Neuronal stem cell (in vitro differentiated cells): Measurements from ENCODE around the gene PLA2G4E.
A peak's percentile ranks its signal among the peaks of the same experiment; 100 is the strongest.

Experiments used
- DNase-seq: peaks from one replicate; pipeline ENCODE4 v3.0.0-alpha.2; 2013; ENCODE audit warnings: low spot score
- H2AFZ ChIP-seq: one replicate; pipeline ENCODE4 v1.6.1; 2013; ENCODE audit warnings: mild to moderate bottlenecking, low read length, inconsistent platforms
- H2AK5ac ChIP-seq: 2 replicates; pipeline ENCODE4 v1.6.1; 2013; ENCODE audit warnings: low read depth, mild to moderate bottlenecking, inconsistent platforms, low read length, moderate library complexity, mixed read lengths
- H2BK120ac ChIP-seq: 2 replicates; pipeline ENCODE4 v1.6.1; 2013; ENCODE audit warnings: low read depth, mild to moderate bottlenecking, inconsistent platforms, low read length, moderate library complexity, mixed read lengths
- H2BK12ac ChIP-seq: one replicate; pipeline ENCODE4 v1.6.1; 2013; ENCODE audit warnings: low read length, inconsistent platforms
- H2BK15ac ChIP-seq: 2 replicates; pipeline ENCODE4 v1.6.1; 2013; ENCODE audit warnings: mild to moderate bottlenecking, low read length, inconsistent platforms, mixed read lengths
- H2BK5ac ChIP-seq: one replicate; pipeline ENCODE4 v1.6.1; 2013; ENCODE audit warnings: inconsistent platforms, mild to moderate bottlenecking, low read length, moderate library complexity
- H3K14ac ChIP-seq: one replicate; pipeline ENCODE4 v1.6.1; 2013; ENCODE audit warnings: low read length, inconsistent platforms
- H3K18ac ChIP-seq: 2 replicates; pipeline ENCODE4 v1.6.1; 2013; ENCODE audit warnings: low read length, inconsistent platforms
- H3K23ac ChIP-seq: 2 replicates; pipeline ENCODE4 v1.6.1; 2013; ENCODE audit warnings: low read depth, mild to moderate bottlenecking, mixed read lengths, low read length, inconsistent platforms; ENCODE audit not compliant: poor library complexity
- H3K27ac ChIP-seq: replicated peaks from 3 replicates; pipeline ENCODE4 v1.5.1; 2013; ENCODE audit warnings: low read length, inconsistent platforms
- H3K27me3 ChIP-seq, 3 experiments: 2 replicates each; pipeline ENCODE4 v1.6.1; 2013; ENCODE audit warnings: low read length in 3 of 3, mild to moderate bottlenecking in 2 of 3, inconsistent platforms in 1 of 3, low read depth in 1 of 3, mixed read lengths in 1 of 3, moderate library complexity in 1 of 3; ENCODE audit not compliant: control insufficient read depth in 3 of 3, insufficient read depth in 3 of 3
- H3K36me3 ChIP-seq, 2 donors: replicated peaks in 1 of 2; 2 replicates each; pipeline ENCODE4 v1.6.1; 2013; ENCODE audit warnings: low read length in 2 of 2; ENCODE audit not compliant: control insufficient read depth in 2 of 2, insufficient read depth in 2 of 2
- H3K4ac ChIP-seq: 2 replicates; pipeline ENCODE4 v1.6.1; 2013; ENCODE audit warnings: inconsistent platforms, mild to moderate bottlenecking, low read length, moderate library complexity
- H3K4me1 ChIP-seq, 2 donors: 1 replicate in 1 of 2; 2 replicates in 1 of 2; pipeline ENCODE4 v1.6.1; 2013; ENCODE audit warnings: low read length in 2 of 2, low read depth in 1 of 2; ENCODE audit not compliant: control insufficient read depth in 2 of 2, insufficient read depth in 1 of 2
- H3K4me2 ChIP-seq: one replicate; pipeline ENCODE4 v1.6.1; 2013; ENCODE audit warnings: mild to moderate bottlenecking, low read length, inconsistent platforms; ENCODE audit not compliant: insufficient read depth, poor library complexity, severe bottlenecking
- H3K4me3 ChIP-seq, 2 donors: 2 replicates each; pipeline ENCODE4 v1.5.1; 2013; ENCODE audit warnings: low read length in 2 of 2, mild to moderate bottlenecking in 2 of 2, inconsistent platforms in 1 of 2, moderate library complexity in 1 of 2
- H3K79me1 ChIP-seq: one replicate; pipeline ENCODE4 v1.6.1; 2013; ENCODE audit warnings: low read depth, mild to moderate bottlenecking, inconsistent platforms, low read length, moderate library complexity
- H3K9ac ChIP-seq: one replicate; pipeline ENCODE4 v1.6.1; 2013; ENCODE audit warnings: mild to moderate bottlenecking, low read depth, low read length, inconsistent platforms; ENCODE audit not compliant: poor library complexity
- H3K9me3 ChIP-seq, 2 donors: replicated peaks in 1 of 2; 2 replicates each; pipeline versions ENCODE3 to v1.6.1; 2013; ENCODE audit warnings: low read length in 2 of 2, mild to moderate bottlenecking in 2 of 2, inconsistent platforms in 1 of 2, low read depth in 1 of 2, mixed read lengths in 1 of 2, moderate library complexity in 1 of 2; ENCODE audit not compliant: control insufficient read depth in 2 of 2, insufficient read depth in 1 of 2
- H4K8ac ChIP-seq: one replicate; pipeline ENCODE4 v1.6.1; 2013; ENCODE audit warnings: low read depth, mild to moderate bottlenecking, inconsistent platforms, low read length, moderate library complexity
- H4K91ac ChIP-seq: one replicate; pipeline ENCODE4 v1.6.1; 2013; ENCODE audit warnings: low read length, low read depth, mild to moderate bottlenecking, inconsistent platforms; ENCODE audit not compliant: poor library complexity
- WGBS, 2 donors: extraction: QIAGEN DNeasy Blood & Tissue Kit; methylation state at CpG; one replicate each; pipeline ENCODE4 v1.1.7; 2013; ENCODE audit warnings: missing lambda C conversion rate in 2 of 2, mixed read lengths in 1 of 2; ENCODE audit not compliant: insufficient read length in 2 of 2, insufficient replicate concordance in 1 of 2; ENCODE audit errors: extremely low coverage in 2 of 2; 5-methylcytosine and 5-hydroxymethylcytosine counted together

PLA2G4E gene

DNA sequence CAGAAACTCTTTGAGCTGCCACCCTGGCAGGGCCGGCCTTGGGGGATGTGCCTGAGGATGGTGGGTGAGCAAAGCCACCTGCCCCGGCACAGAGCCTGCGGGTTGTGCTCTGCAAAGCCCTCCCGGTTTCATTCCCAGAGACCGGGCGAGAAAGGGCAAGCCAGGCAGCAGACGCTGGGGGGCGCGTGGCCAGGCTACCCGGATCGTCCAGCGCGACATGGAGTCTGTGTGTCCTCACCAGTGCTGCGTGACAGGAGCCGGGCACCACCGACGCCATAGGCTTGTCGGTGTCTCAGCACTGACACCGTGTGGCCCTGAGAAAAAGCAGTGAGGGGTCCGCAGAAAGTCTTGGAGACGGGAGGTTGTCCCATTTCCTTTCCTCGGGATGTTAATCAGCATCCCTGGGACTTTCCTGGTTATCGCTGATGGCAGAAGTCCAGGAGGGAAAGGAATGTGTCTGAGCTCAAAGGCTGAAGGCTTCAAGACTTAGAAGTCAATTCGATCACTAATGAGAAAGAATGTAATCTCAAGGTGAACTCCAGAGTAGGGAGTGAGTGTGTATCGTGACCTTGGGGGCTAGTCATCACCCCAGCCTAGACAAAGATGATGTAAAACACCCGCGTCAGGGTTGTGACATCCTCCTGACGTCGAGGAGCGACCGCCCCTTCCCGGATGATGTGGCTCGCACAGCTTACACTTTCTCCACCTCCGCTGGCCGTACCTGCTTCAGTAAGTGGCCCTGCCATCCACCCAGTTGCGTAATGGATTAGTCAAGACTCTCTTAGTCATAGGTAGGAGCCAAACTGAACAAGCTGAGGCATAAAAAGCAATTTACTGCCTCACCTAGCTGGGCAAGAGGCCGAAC, 36.3 kb upstream of the PLA2G4E start:
- Histone ChIP-seq H2BK5ac (no peak overlapping the region), H4K91ac (no peak overlapping the region), H3K9me3 (no peaks in the 10 kb centered on the region), H3K27me3 (peaks cover 0 to 36% (median 7%) of the 10 kb centered on the region in 3 experiments), H3K23ac (no peak overlapping the region), H3K36me3 (no peaks in the 10 kb centered on the region), H3K4me2 (peak overlapping the region; percentile 42), H3K9ac (peak overlapping the region; percentile 12), H3K4ac (no peak overlapping the region), H2BK15ac (no peak overlapping the region), H3K14ac (no peak overlapping the region), H2AFZ (peak overlapping the region; percentile 71), H3K4me3 (peak overlapping the region in 1 of 2 donors; percentile 4), H3K27ac (no peak overlapping the region), H2BK120ac (no peak overlapping the region), H3K4me1 (peaks cover 0 to 4% of the 10 kb centered on the region in 2 donors), H3K79me1 (no peaks in the 10 kb centered on the region), H4K8ac (no peak overlapping the region), H3K18ac (peak overlapping the region; percentile 84), H2AK5ac (no peak overlapping the region), H2BK12ac (no peak overlapping the region)
- WGBS, 2 donors = no CpG with 5 or more reads among the region's 37 CpGs
- peak; percentile 69 for DNase-seq

DNA sequence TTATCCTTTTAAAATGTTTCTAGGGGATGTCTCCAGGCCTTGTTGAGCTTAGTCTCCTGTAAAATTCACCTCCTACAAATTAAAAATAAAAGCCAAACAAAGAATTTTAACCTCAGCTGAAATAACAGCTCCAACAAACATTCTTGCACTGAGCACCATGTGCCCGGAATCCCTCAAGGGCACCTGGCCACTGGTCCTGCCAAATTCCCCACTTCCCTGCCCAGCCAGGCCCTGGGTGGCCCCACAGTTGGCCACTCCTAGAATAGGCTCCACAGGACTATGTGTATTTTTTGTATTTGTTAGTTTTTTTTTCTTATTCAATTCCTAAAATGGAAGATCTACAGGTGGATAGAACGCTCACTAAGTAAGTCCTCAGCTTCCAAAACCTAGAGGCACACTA, 33.1 kb upstream of the PLA2G4E start:
- Histone ChIP-seq H2BK15ac (no peak overlapping the region), H2AK5ac (no peak overlapping the region), H3K9ac (no peak overlapping the region), H2AFZ (no peak overlapping the region), H3K14ac (no peak overlapping the region), H3K4me2 (no peak overlapping the region), H3K4me3 (no peak overlapping the region), H3K4me1 (peaks cover 0 to 4% of the 10 kb centered on the region in 2 donors), H3K79me1 (no peaks in the 10 kb centered on the region), H4K8ac (no peak overlapping the region), H3K27ac (no peak overlapping the region), H3K4ac (no peak overlapping the region), H2BK5ac (no peak overlapping the region), H4K91ac (no peak overlapping the region), H3K18ac (no peak overlapping the region), H3K27me3 (peaks cover 0 to 52% (median 7%) of the 10 kb centered on the region in 3 experiments), H3K9me3 (no peaks in the 10 kb centered on the region), H2BK120ac (no peak overlapping the region), H2BK12ac (no peak overlapping the region), H3K36me3 (no peaks in the 10 kb centered on the region), H3K23ac (no peak overlapping the region)
- no CpG with 5 or more reads among the region's 2 CpGs for WGBS, 2 donors
- DNase-seq = no peak

DNA sequence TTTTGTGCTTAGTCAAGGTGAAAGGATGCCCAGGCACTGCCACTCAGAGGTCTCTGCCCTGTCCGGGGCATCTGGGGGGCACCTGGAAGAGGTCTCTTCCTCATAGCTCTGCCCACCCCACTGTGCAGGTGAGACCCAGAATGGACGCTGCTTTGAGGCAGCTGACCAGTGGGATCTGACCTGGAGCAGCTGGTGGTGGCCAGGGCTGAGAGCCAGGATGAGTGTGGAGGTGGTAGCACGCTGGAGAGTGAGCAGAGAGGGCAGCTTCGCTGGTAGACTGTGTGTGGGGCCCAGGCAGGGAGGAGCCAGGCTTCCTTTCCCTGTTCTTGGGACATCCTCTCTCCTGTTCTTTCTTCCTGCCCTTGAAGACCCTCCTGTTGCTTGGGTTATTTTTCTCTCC, 32.2 kb upstream of the PLA2G4E start:
- Histone ChIP-seq H2BK120ac (no peak overlapping the region), H2BK15ac (no peak overlapping the region), H3K4me1 (peaks cover 0 to 4% of the 10 kb centered on the region in 2 donors), H3K18ac (peak overlapping the region; percentile 15), H3K4ac (no peak overlapping the region), H4K8ac (no peak overlapping the region), H3K23ac (no peak overlapping the region), H3K9me3 (no peaks in the 10 kb centered on the region), H3K14ac (no peak overlapping the region), H4K91ac (no peak overlapping the region), H3K36me3 (no peaks in the 10 kb centered on the region), H3K9ac (no peak overlapping the region), H3K4me3 (no peak overlapping the region), H2AK5ac (no peak overlapping the region), H3K27me3 (peaks cover 0 to 58% (median 7%) of the 10 kb centered on the region in 3 experiments), H2BK5ac (no peak overlapping the region), H3K79me1 (no peaks in the 10 kb centered on the region), H2AFZ (no peak overlapping the region), H3K27ac (no peak overlapping the region), H3K4me2 (no peak overlapping the region), H2BK12ac (no peak overlapping the region)
- no peak for DNase-seq
- no CpG with 5 or more reads among the region's 4 CpGs for WGBS, 2 donors

DNA sequence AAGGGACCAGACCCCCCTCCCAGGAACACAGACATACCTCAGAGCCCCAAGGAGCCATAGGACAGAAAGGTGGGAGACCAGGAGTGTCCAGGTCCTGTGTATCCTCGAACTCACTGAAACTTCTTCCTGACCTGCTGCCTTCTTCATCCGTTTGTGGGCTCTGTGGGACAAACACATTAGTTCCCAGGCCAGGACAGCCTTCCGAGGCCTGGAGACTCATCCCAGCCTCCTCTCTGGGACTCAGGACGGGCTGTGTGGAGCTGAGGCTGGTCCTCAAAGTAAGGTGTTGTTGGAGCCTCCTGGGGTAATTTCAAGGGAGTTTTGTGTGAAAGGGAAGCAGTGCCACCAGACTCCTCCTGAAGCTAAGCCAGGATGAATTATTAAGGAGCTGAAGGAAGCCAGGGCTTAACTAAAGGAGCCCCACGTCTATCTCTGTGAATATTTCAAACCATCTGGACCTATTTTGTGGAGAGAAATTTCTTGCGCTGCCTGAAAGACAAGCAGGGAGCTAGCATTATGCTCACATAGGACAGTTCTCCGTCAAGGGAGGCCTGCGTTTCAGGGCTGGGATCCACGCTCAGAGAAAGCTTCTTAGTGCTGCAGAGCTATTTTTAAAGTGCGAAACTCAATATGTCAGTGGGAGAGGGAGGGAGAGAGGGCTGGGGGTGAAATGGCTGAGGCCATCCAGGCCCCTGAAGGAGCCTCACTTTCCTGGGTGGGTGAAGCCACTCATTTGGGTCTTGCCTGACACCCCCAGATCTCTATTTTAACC, 29.8 kb upstream of the PLA2G4E start:
- no peak overlapping the region for H4K8ac ChIP-seq
- H3K4me1 ChIP-seq = no peaks in the 10 kb centered on the region
- H3K14ac ChIP-seq = no peak overlapping the region
- no CpG with 5 or more reads among the region's 10 CpGs for WGBS, 2 donors
- no peak overlapping the region for H3K4me2 ChIP-seq
- no peak overlapping the region for H3K27ac ChIP-seq
- H2BK120ac ChIP-seq = no peak overlapping the region
- no peaks in the 10 kb centered on the region for H3K79me1 ChIP-seq
- no peak overlapping the region for H3K18ac ChIP-seq
- no peak overlapping the region for H3K4ac ChIP-seq
- no peaks in the 10 kb centered on the region for H3K36me3 ChIP-seq
- no peak overlapping the region for H2AK5ac ChIP-seq
- no peak overlapping the region for H3K23ac ChIP-seq
- DNase-seq = no peak
- no peak overlapping the region for H2BK15ac ChIP-seq
- no peaks in the 10 kb centered on the region for H3K9me3 ChIP-seq
- H4K91ac ChIP-seq = no peak overlapping the region
- H3K27me3 ChIP-seq = peaks cover 0 to 57% (median 0%) of the 10 kb centered on the region in 3 experiments
- no peak overlapping the region for H2BK5ac ChIP-seq
- no peak overlapping the region for H2AFZ ChIP-seq
- H2BK12ac ChIP-seq = no peak overlapping the region
- no peak overlapping the region for H3K9ac ChIP-seq
- H3K4me3 ChIP-seq = no peak overlapping the region
